HL-60 (cell line): ENCODE measurements around the gene MMP10.

Experiments
- DNase-seq, 2 experiments: peaks; one replicate each; pipeline ENCODE4 v3.0.0-alpha.2; 2010 to 2020; ENCODE audit warnings: low read depth in 1 of 2, low spot score in 1 of 2
- H3K27ac ChIP-seq: fragments of 250-450 bp; sonication (Bioruptor Pico); replicated peaks from 2 replicates; pipeline ENCODE4 v1.5.1; 2020; ENCODE audit warnings: mild to moderate bottlenecking, moderate library complexity
- H3K27me3 ChIP-seq: fragments of 250-450 bp; sonication (Bioruptor Pico); 2 replicates; pipeline ENCODE4 v1.5.1; 2021; ENCODE audit warnings: mild to moderate bottlenecking, moderate library complexity; ENCODE audit not compliant: insufficient read depth, poor library complexity, severe bottlenecking
- H3K4me3 ChIP-seq: replicated peaks from 2 replicates; pipeline ENCODE4 v1.5.1; 2011; ENCODE audit warnings: mild to moderate bottlenecking, control low read depth, low read length; ENCODE audit not compliant: insufficient read depth
- CTCF ChIP-seq: IDR thresholded peaks from one replicate; pipeline ENCODE4 v1.5.1; 2011; ENCODE audit warnings: low read length, control low read depth, inconsistent platforms; ENCODE audit not compliant: insufficient read depth
- GABPA ChIP-seq: IDR thresholded peaks from 2 replicates; pipeline ENCODE4 v1.6.1; 2012; ENCODE audit warnings: low read depth
- POLR2AphosphoS5 ChIP-seq: IDR thresholded peaks from 2 replicates; pipeline ENCODE4 v1.6.1; 2012; ENCODE audit warnings: low read depth
- REST ChIP-seq: IDR thresholded peaks from 2 replicates; pipeline ENCODE4 v1.6.1; 2012; ENCODE audit warnings: low read depth; ENCODE audit not compliant: insufficient replicate concordance
- SPI1 ChIP-seq: IDR thresholded peaks from 2 replicates; pipeline ENCODE4 v1.6.1; 2012; ENCODE audit warnings: low read depth, mild to moderate bottlenecking, borderline replicate concordance

Gene MMP10

GRCh38 chr11:102791271-102792036 is 11.0 kb upstream of the MMP10 start:
- TF ChIP-seq GABPA (no peak), SPI1 (no peak), POLR2AphosphoS5 (no peak), REST (no peak), CTCF (no peak)
- Histone ChIP-seq H3K27ac (no peak overlapping the region), H3K4me3 (no peak overlapping the region), H3K27me3 (peaks cover 2% of the 10 kb centered on the region)
- DNase-seq = no peak

- no peak overlapping the region for H3K27ac ChIP-seq
- no peak for TF ChIP-seq CTCF
- TF ChIP-seq POLR2AphosphoS5 = no peak
- no peak for TF ChIP-seq GABPA
- TF ChIP-seq REST = no peak
- no peak for TF ChIP-seq SPI1
- no peak for DNase-seq
Observed at GRCh38 chr11:102788334-102788995, 8.0 kb upstream of the MMP10 start.

GRCh38 chr11:102784380-102784779 is 4.0 kb upstream of the MMP10 start:
- Histone ChIP-seq H3K27ac (no peak overlapping the region), H3K27me3 (peaks cover 7% of the 10 kb centered on the region), H3K4me3 (no peak overlapping the region)
- DNase-seq = no peak
- TF ChIP-seq POLR2AphosphoS5 = no peak
- no peak for TF ChIP-seq SPI1
- TF ChIP-seq CTCF = no peak
- no peak for TF ChIP-seq REST
- TF ChIP-seq GABPA = no peak

More at GRCh38 chr11:102788334-102788995, 8.0 kb upstream of the MMP10 start:
- no peak overlapping the region for H3K4me3 ChIP-seq
- H3K27me3 ChIP-seq = peaks cover 2% of the 10 kb centered on the region
